ENCODE data around the gene SMTNL2.
"Not testable (repeated sequence)": the region's sequence is repeated elsewhere in the genome, so short reads cannot be mapped to it uniquely, and the experiment has no call there.

SMTNL2 gene

GRCh38 chr17:4590981-4591453 lies 6.7 kb downstream of the SMTNL2 start:
- TF ChIP-seq CTCF (IDR thresholded peaks at IDR 0.05; ENCODE audit: low read depth, low read length): no peak
- DNase-seq (ENCODE audit: low read depth in 2 of 2): no peak
- H3K4me3 ChIP-seq (replicated peaks in 1 of 2; ENCODE audit: low read depth in 2 of 2, low read length in 2 of 2): no peak overlapping the region

DNA sequence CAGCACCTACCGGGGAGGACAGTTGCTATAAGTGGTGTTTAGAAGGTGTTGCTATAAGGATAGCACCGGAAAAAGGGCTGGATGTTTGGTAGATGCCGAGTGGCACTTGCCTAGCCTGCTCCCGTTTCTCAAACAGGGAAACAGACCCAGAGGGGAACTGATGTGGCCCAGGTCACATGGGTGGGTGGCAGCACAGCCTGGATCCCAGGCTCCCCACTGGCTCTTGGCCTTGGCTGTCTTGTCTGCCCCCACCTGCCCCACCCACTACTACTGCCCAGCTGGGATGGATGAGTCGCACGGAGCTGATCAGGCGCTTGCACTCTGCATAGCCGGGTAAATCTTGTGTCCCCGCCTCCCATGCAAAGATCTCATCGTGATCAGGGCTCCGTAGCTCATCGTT lies 7.2 kb downstream of the SMTNL2 start:
- peak; percentile 27 to 49 for DNase-seq (ENCODE audit: low read depth in 2 of 2)
- TF ChIP-seq CTCF (IDR thresholded peaks at IDR 0.05; ENCODE audit: low read depth, low read length): no peak
- no peak overlapping the region for H3K4me3 ChIP-seq (replicated peaks in 1 of 2; ENCODE audit: low read depth in 2 of 2, low read length in 2 of 2)

DNA sequence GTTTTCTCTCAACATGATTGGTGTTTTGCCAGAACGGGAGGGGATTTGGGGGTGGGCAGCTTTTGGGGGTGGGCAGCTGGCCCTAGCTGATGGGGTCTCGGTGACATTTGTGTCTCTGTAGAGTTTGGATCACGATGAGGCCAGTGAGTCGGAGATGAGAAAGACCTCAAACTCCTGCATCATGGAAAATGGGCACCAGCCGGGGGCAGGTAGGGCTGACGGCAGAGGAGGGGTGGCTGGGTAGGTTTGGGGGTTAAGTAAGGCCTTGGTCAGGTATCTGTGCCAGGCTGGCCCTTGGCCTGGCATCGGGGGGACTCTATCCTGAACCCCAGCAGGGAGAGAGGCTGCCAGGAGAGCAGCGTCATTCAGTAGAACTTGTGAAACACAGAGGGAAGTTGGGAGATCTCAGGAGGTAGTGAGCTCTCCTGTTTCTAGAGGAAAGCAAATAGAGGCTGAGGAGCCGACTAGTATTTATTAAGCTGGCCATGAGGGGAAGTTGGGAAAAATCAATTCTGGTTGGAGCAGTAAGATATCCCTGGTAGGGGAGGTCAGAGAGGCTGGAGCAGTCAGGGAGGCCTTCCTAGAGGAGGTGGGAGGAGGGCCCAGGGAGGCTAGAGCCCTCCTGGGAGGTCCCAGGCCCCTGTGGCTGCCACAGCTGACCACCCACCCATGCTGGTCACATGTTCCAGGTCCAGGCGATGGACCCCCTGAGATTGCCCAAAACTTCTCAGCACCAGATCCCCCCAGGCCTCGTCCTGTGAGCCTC lies 8.1 kb downstream of the SMTNL2 start:
- H3K4me3 ChIP-seq (replicated peaks in 1 of 2; ENCODE audit: low read depth in 2 of 2, low read length in 2 of 2): no peak overlapping the region
- DNase-seq (ENCODE audit: low read depth in 2 of 2): no peak
- TF ChIP-seq CTCF (IDR thresholded peaks at IDR 0.05; ENCODE audit: low read depth, low read length): no peak

- DNase-seq (ENCODE audit: low read depth in 2 of 2): no peak
- no peak for TF ChIP-seq CTCF (IDR thresholded peaks at IDR 0.05; ENCODE audit: low read depth, low read length)
- no peak overlapping the region for H3K4me3 ChIP-seq (replicated peaks in 1 of 2; ENCODE audit: low read depth in 2 of 2, low read length in 2 of 2)
Measured at GRCh38 chr17:4593021-4593421, 8.7 kb downstream of the SMTNL2 start.

DNA sequence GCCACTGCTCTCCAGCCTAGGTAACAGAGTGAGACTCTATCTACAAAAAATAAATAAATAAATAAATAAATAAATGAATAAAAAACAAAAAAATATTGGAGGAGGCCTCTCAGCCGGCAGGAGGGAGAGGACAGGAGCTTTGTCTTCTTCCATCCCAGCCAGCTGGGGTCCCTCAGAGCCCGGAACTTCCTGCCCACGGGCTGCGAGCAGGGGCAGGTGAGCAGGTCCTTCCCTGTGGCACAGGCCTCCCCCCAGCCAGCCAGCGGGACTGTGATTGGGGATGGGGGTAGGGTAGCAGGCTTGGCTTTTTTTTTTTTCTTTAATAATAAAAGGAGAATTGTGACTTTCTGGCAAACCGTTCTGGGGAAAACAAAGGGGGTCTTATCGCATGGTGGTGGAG lies 10.1 kb downstream of the SMTNL2 start:
- no peak for TF ChIP-seq CTCF (IDR thresholded peaks at IDR 0.05; ENCODE audit: low read depth, low read length)
- H3K4me3 ChIP-seq (replicated peaks in 1 of 2; ENCODE audit: low read depth in 2 of 2, low read length in 2 of 2): no peak overlapping the region
- DNase-seq (ENCODE audit: low read depth in 2 of 2): no peak

- no peak for DNase-seq (ENCODE audit: low read depth in 2 of 2)
Measured at GRCh38 chr17:4594931-4595684, 10.8 kb downstream of the SMTNL2 start.

GRCh38 chr17:4595685-4596342 lies 11.5 kb downstream of the SMTNL2 start:
- not testable (repeated sequence) for DNase-seq (ENCODE audit: low read depth in 2 of 2); H3K4me3 ChIP-seq (replicated peaks in 1 of 2; ENCODE audit: low read depth in 2 of 2, low read length in 2 of 2)

More at GRCh38 chr17:4594931-4595684, 10.8 kb downstream of the SMTNL2 start:
- no peak overlapping the region for H3K4me3 ChIP-seq (replicated peaks in 1 of 2; ENCODE audit: low read depth in 2 of 2, low read length in 2 of 2)
- TF ChIP-seq CTCF (IDR thresholded peaks at IDR 0.05; ENCODE audit: low read depth, low read length): no peak
